Liver (tissue), 9 donors: ENCODE data around the gene TNFAIP6. TPM values are rescaled to one million over a fixed set of nuclear protein-coding genes. Genes with fewer than 3 reads are reported as not detected.

ENCODE experiments used
- DNase-seq: peaks from one replicate; pipeline ENCODE4 v3.0.0-alpha.2; 2017; ENCODE audit warnings: low spot score
- H3K27ac ChIP-seq, 2 donors: one replicate each; pipeline ENCODE4 v1.7.0; 2013; ENCODE audit warnings: inconsistent platforms in 2 of 2, low read length in 2 of 2, control low read depth in 1 of 2, low read depth in 1 of 2, mild to moderate bottlenecking in 1 of 2
- H3K27me3 ChIP-seq, 4 donors: one replicate each; pipeline versions ENCODE4 v1.6.1 to v1.7.0; 2013; ENCODE audit warnings: low read length in 3 of 4, inconsistent platforms in 1 of 4, mild to moderate bottlenecking in 1 of 4, moderate library complexity in 1 of 4; ENCODE audit not compliant: control insufficient read depth in 4 of 4, insufficient read depth in 4 of 4
- H3K36me3 ChIP-seq, 4 donors: one replicate each; pipeline versions ENCODE4 v1.6.1 to v1.7.0; 2013; ENCODE audit warnings: low read length in 3 of 4, mild to moderate bottlenecking in 3 of 4, low read depth in 1 of 4, moderate library complexity in 1 of 4; ENCODE audit not compliant: control insufficient read depth in 4 of 4, insufficient read depth in 3 of 4
- H3K4me1 ChIP-seq, 4 donors: one replicate each; pipeline versions ENCODE4 v1.6.1 to v1.7.0; 2013; ENCODE audit warnings: low read length in 3 of 4, mild to moderate bottlenecking in 3 of 4, moderate library complexity in 1 of 4; ENCODE audit not compliant: control insufficient read depth in 4 of 4, insufficient read depth in 4 of 4
- H3K4me3 ChIP-seq, 3 donors: one replicate each; pipeline versions ENCODE4 v1.6.1 to v1.7.0; 2013; ENCODE audit warnings: low read length in 3 of 3, control low read depth in 1 of 3, low read depth in 1 of 3, mild to moderate bottlenecking in 1 of 3
- H3K9ac ChIP-seq, 2 donors: one replicate each; pipeline ENCODE4 v1.7.0; 2013; ENCODE audit warnings: low read length in 2 of 2, mild to moderate bottlenecking in 2 of 2, moderate library complexity in 2 of 2, control low read depth in 1 of 2, low read depth in 1 of 2
- H3K9me3 ChIP-seq, 4 donors: one replicate each; pipeline versions ENCODE4 v1.6.1 to v1.7.0; 2013; ENCODE audit warnings: low read length in 3 of 4; ENCODE audit not compliant: control insufficient read depth in 4 of 4
- ATF3 ChIP-seq: IDR thresholded peaks from 2 replicates; pipeline ENCODE4 v1.6.1; 2016; ENCODE audit warnings: antibody characterized with exemption
- EGR1 ChIP-seq, 2 donors: IDR thresholded peaks; 2 replicates each; pipeline ENCODE4 v1.6.1; 2016 to 2018; ENCODE audit warnings: antibody characterized with exemption in 2 of 2, low read depth in 2 of 2
- FOXA1 ChIP-seq: IDR thresholded peaks from 2 replicates; pipeline ENCODE4 v1.6.1; 2016; ENCODE audit warnings: antibody characterized with exemption
- FOXA2 ChIP-seq: IDR thresholded peaks from 2 replicates; pipeline ENCODE4 v1.6.1; 2016; ENCODE audit warnings: antibody characterized with exemption
- GABPA ChIP-seq, 2 donors: IDR thresholded peaks in 1 of 2; conservative IDR thresholded peaks in 1 of 2; 2 replicates each; pipeline ENCODE4 v1.6.1; 2016; ENCODE audit warnings: antibody characterized with exemption in 2 of 2, mild to moderate bottlenecking in 1 of 2, moderate library complexity in 1 of 2
- HNF4A ChIP-seq, 2 donors: conservative IDR thresholded peaks; 2 replicates each; pipeline ENCODE4 v1.6.1; 2016; ENCODE audit warnings: antibody characterized with exemption in 2 of 2, mild to moderate bottlenecking in 2 of 2
- HNF4G ChIP-seq: IDR thresholded peaks from 2 replicates; pipeline ENCODE4 v1.6.1; 2016; ENCODE audit warnings: antibody characterized with exemption
- JUND ChIP-seq, 2 donors: IDR thresholded peaks; 2 replicates each; pipeline ENCODE4 v1.6.1; 2016; ENCODE audit warnings: antibody characterized with exemption in 2 of 2
- NR2F2 ChIP-seq: IDR thresholded peaks from 2 replicates; pipeline ENCODE4 v1.6.1; 2016; ENCODE audit warnings: antibody characterized with exemption
- RAD21 ChIP-seq, 2 donors: IDR thresholded peaks; 2 replicates each; pipeline ENCODE4 v1.6.1; 2016; ENCODE audit warnings: antibody characterized with exemption in 2 of 2, mild to moderate bottlenecking in 2 of 2
- REST ChIP-seq: IDR thresholded peaks from 2 replicates; pipeline ENCODE4 v1.6.1; 2016; ENCODE audit warnings: antibody characterized with exemption, mild to moderate bottlenecking
- RXRA ChIP-seq, 2 donors: IDR thresholded peaks; 2 replicates each; pipeline ENCODE4 v1.6.1; 2017 to 2018; ENCODE audit warnings: antibody characterized with exemption in 2 of 2, mild to moderate bottlenecking in 1 of 2
- SP1 ChIP-seq: IDR thresholded peaks from 2 replicates; pipeline ENCODE4 v1.6.1; 2018; ENCODE audit warnings: antibody characterized with exemption, mild to moderate bottlenecking
- TAF1 ChIP-seq: conservative IDR thresholded peaks from 2 replicates; pipeline ENCODE4 v1.6.1; 2016; ENCODE audit warnings: antibody characterized with exemption, mild to moderate bottlenecking
- YY1 ChIP-seq: IDR thresholded peaks from 2 replicates; pipeline ENCODE4 v1.6.1; 2016; ENCODE audit warnings: antibody characterized with exemption, mild to moderate bottlenecking
- ZBTB33 ChIP-seq: IDR thresholded peaks from 2 replicates; pipeline ENCODE4 v1.6.1; 2016; ENCODE audit warnings: antibody characterized with exemption
- WGBS: extraction: QIAGEN DNeasy Blood & Tissue Kit; methylation state at CpG from one replicate; pipeline ENCODE4 v1.1.7; 2013; 5-methylcytosine and 5-hydroxymethylcytosine counted together
- polyA plus RNA-seq, 2 donors: library from polyadenylated mRNA; stranded (reverse) in 1 of 2; unstranded in 1 of 2; fragments of 200-250 nt in 1 of 2; fragments of >200 nt in 1 of 2; fragmentation: Nextera tagmentation in 1 of 2; extraction: Ambion mirVana in 1 of 2; gene quantifications; one replicate each; pipeline versions ENCODE4 v1.2.1 to v1.2.3, GENCODE V29; 2013 to 2015
- total RNA-seq, 2 donors: library from RNA; depleted of rRNA; stranded (reverse); fragments of >200 nt; gene quantifications; one replicate each; pipeline ENCODE4 v1.2.3, GENCODE V29; 2014
- TF ChIP-seq, protein P1 (sequence below): fragments of 150-350 bp; IDR thresholded peaks from 2 replicates; pipeline ENCODE4 v1.5.1; 2017; ENCODE audit warnings: improper control_type of control experiment, low read depth, low read length; ENCODE audit not compliant: missing input control
- TF ChIP-seq, protein P2 (sequence below): IDR thresholded peaks from 2 replicates; pipeline ENCODE4 v1.6.1; 2016; ENCODE audit warnings: antibody characterized with exemption
- donor health status: healthy.
- donor health status: healthy.
- donor health status: healthy.
- donor health status: healthy.
- donor health status: healthy.

The TNFAIP6 gene
- total and polyA plus RNA-seq, 4 donors = 0.17 to 0.28 (median 0.20) TPM

GRCh38 chr2:151380580-151381235 lies 23.3 kb downstream of the TNFAIP6 start:
- Histone ChIP-seq H3K9ac (no peak overlapping the region), H3K9me3 (no peaks in the 10 kb centered on the region), H3K27me3 (no peaks in the 10 kb centered on the region), H3K36me3 (no peaks in the 10 kb centered on the region), H3K27ac (no peak overlapping the region), H3K4me3 (no peak overlapping the region), H3K4me1 (no peaks in the 10 kb centered on the region)
- TF ChIP-seq YY1 (no peak), HNF4A (conservative IDR thresholded peaks at IDR 0.05) (no peak), GABPA (IDR thresholded peaks at IDR 0.05 in 1 of 2, conservative IDR thresholded peaks at IDR 0.05 in 1 of 2) (no peak), ATF3 (no peak), SP1 (no peak)
- DNase-seq = no peak
- 81% methylated on average over 6 of the region's 6 CpGs for WGBS

GRCh38 chr2:151381266-151381665 lies 23.9 kb downstream of the TNFAIP6 start:
- Histone ChIP-seq H3K9ac (no peak overlapping the region), H3K4me1 (no peaks in the 10 kb centered on the region), H3K27ac (no peak overlapping the region), H3K4me3 (no peak overlapping the region), H3K9me3 (no peaks in the 10 kb centered on the region), H3K36me3 (no peaks in the 10 kb centered on the region), H3K27me3 (no peaks in the 10 kb centered on the region)
- DNase-seq = no peak
- WGBS = 92% methylated on average over 2 of the region's 2 CpGs
- TF ChIP-seq EGR1 (IDR thresholded peaks at IDR 0.05; ENCODE audit: low read depth in 2 of 2) (no peak), HNF4G (no peak)

DNA sequence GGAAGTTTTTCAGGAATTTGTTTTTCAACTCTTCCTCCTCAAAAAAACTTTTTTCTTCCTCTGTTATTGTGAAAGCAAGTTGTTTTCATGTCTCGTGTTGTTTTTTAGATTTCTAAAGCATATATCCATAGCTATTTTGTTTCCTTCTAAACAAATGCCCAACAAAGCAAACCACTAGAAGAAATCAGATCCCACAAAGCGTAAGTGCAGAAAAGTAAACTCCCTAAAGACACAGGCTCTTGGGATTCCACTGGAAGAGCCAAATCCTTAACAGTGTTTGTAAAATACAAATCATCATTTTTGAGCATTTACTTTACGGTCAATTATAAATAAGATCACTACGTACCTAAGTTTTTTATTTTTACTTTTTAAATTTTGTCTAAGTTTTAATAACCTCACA lies 30.6 kb downstream of the TNFAIP6 start:
- no peaks in the 10 kb centered on the region for H3K27me3 ChIP-seq
- no peak overlapping the region for H3K27ac ChIP-seq
- H3K9ac ChIP-seq = no peak overlapping the region
- no peaks in the 10 kb centered on the region for H3K9me3 ChIP-seq
- TF ChIP-seq RXRA (IDR thresholded peaks at IDR 0.05) = no peak
- TF ChIP-seq RAD21 (IDR thresholded peaks at IDR 0.05) = no peak
- no peak for TF ChIP-seq FOXA1
- TF ChIP-seq, protein P1, sequence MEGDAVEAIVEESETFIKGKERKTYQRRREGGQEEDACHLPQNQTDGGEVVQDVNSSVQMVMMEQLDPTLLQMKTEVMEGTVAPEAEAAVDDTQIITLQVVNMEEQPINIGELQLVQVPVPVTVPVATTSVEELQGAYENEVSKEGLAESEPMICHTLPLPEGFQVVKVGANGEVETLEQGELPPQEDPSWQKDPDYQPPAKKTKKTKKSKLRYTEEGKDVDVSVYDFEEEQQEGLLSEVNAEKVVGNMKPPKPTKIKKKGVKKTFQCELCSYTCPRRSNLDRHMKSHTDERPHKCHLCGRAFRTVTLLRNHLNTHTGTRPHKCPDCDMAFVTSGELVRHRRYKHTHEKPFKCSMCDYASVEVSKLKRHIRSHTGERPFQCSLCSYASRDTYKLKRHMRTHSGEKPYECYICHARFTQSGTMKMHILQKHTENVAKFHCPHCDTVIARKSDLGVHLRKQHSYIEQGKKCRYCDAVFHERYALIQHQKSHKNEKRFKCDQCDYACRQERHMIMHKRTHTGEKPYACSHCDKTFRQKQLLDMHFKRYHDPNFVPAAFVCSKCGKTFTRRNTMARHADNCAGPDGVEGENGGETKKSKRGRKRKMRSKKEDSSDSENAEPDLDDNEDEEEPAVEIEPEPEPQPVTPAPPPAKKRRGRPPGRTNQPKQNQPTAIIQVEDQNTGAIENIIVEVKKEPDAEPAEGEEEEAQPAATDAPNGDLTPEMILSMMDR = no peak
- TF ChIP-seq REST = no peak
- TF ChIP-seq ZBTB33 = no peak
- TF ChIP-seq NR2F2 = no peak
- no peak for TF ChIP-seq HNF4A (conservative IDR thresholded peaks at IDR 0.05)
- TF ChIP-seq TAF1 = no peak
- no peak for TF ChIP-seq FOXA2
- no peak for TF ChIP-seq ATF3
- TF ChIP-seq HNF4G = no peak
- TF ChIP-seq, protein P2, sequence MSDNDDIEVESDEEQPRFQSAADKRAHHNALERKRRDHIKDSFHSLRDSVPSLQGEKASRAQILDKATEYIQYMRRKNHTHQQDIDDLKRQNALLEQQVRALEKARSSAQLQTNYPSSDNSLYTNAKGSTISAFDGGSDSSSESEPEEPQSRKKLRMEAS = no peak
- TF ChIP-seq GABPA (IDR thresholded peaks at IDR 0.05 in 1 of 2, conservative IDR thresholded peaks at IDR 0.05 in 1 of 2) = no peak
- TF ChIP-seq SP1 = no peak
- TF ChIP-seq JUND (IDR thresholded peaks at IDR 0.05) = no peak
- TF ChIP-seq EGR1 (IDR thresholded peaks at IDR 0.05; ENCODE audit: low read depth in 2 of 2) = no peak
- TF ChIP-seq YY1 = no peak
- H3K36me3 ChIP-seq = no peaks in the 10 kb centered on the region
- H3K4me1 ChIP-seq = no peaks in the 10 kb centered on the region
- DNase-seq = no peak
- WGBS = 90% methylated on average over 4 of the region's 4 CpGs
- H3K4me3 ChIP-seq = no peak overlapping the region
